K562 (cell line): ENCODE data around the gene S100A6. TPM values are rescaled to one million over a fixed set of nuclear protein-coding genes. Genes with fewer than 3 reads are reported as not detected.
A peak's percentile ranks its signal among the peaks of the same experiment; 100 is the strongest.

Experiments used
- ATAC-seq: fragments of 200-7000 bp; cut with Tn5 transposase; 3 replicates; pipeline ENCODE4 v1.9.1; 2020; ENCODE audit warnings: moderate library complexity
- BruUV-seq: library from RNA; stranded (reverse); fragments of 400-500 nt; replicated peaks from 2 replicates; lab custom pipeline; 2021; lab: Mats Ljungman, UMichigan
- CTCF ChIA-PET: fragments of 300-600 bp; formaldehyde crosslinking; extraction: SDS; loops from one replicate; lab custom pipeline; 2021; ENCODE audit warnings: low intra/inter-chr PET ratio; lab: Yijun Ruan, JAX
- POLR2A ChIA-PET: fragments of 300-600, 350-650 bp; sonication (Branson Sonifier 250); formaldehyde crosslinking; extraction: SDS; loops from one replicate; lab custom pipeline; 2021; ENCODE audit warnings: antibody characterized with exemption, inconsistent platforms; lab: Yijun Ruan, JAX
- DNase-seq, 4 experiments: peaks; one replicate each; pipeline versions ENCODE4 v3.0.0 to v3.0.0-alpha.2; 2011 to 2018; ENCODE audit warnings: low spot score in 3 of 4, mixed read lengths in 3 of 4; ENCODE audit errors: extremely low read depth in 1 of 4
- FAIRE-seq: peaks from 2 replicates; lab custom pipeline; 2011; peaks lifted over from hg19 to GRCh38; lab: Jason Lieb, UNC
- H2AFZ ChIP-seq: 2 replicates; pipeline ENCODE4 v1.6.0; 2011; ENCODE audit warnings: low read depth, low read length, control low read depth, inconsistent platforms
- H3K27ac ChIP-seq: fragments of 200-600 bp; 3 replicates; pipeline ENCODE4 v1.8.0; 2011; ENCODE audit warnings: low read depth, mild to moderate bottlenecking, control low read depth, inconsistent platforms, low read length, moderate library complexity, mixed read lengths; ENCODE audit errors: extremely low read depth
- H3K27me3 ChIP-seq, 2 experiments: fragments of 300-600 bp in 1 of 2; 2 replicates in 1 of 2; 3 replicates in 1 of 2; pipeline versions ENCODE4 v1.6.0 to v1.8.0; 2011; ENCODE audit warnings: inconsistent platforms in 2 of 2, low read length in 2 of 2, mild to moderate bottlenecking in 1 of 2, mixed read lengths in 1 of 2, moderate library complexity in 1 of 2; ENCODE audit not compliant: control insufficient read depth in 2 of 2, insufficient read depth in 2 of 2
- H3K36me3 ChIP-seq: fragments of 300-600 bp; 3 replicates; pipeline ENCODE4 v1.8.0; 2011; ENCODE audit warnings: mild to moderate bottlenecking, low read length, inconsistent platforms; ENCODE audit not compliant: control insufficient read depth, insufficient read depth
- H3K4me1 ChIP-seq, 2 experiments: fragments of 200-600 bp in 1 of 2; replicated peaks in 1 of 2; 2 replicates in 1 of 2; 3 replicates in 1 of 2; pipeline versions ENCODE4 v1.5.1 to v1.8.0; 2011; ENCODE audit warnings: inconsistent platforms in 2 of 2, low read length in 2 of 2, mild to moderate bottlenecking in 1 of 2, mixed read lengths in 1 of 2, moderate library complexity in 1 of 2; ENCODE audit not compliant: control insufficient read depth in 2 of 2, insufficient read depth in 2 of 2
- H3K4me2 ChIP-seq: 2 replicates; pipeline ENCODE4 v1.6.1; 2011; ENCODE audit warnings: low read length, control low read depth, inconsistent platforms, mixed read lengths; ENCODE audit not compliant: insufficient read depth
- H3K4me3 ChIP-seq: fragments of 200-600 bp; sonication (generic), shearing (Covaris generic); 2 replicates; pipeline ENCODE4 v1.5.1; 2016; ENCODE audit warnings: control low read depth, inconsistent platforms
- H3K79me2 ChIP-seq: fragments of 200-600 bp; 3 replicates; pipeline ENCODE4 v1.8.0; 2011; ENCODE audit warnings: low read length, inconsistent platforms; ENCODE audit not compliant: control insufficient read depth, insufficient read depth
- H3K9ac ChIP-seq, 2 experiments: 2 replicates each; pipeline versions ENCODE4 v1.6.0 to v1.6.1; 2011; ENCODE audit warnings: low read depth in 2 of 2, low read length in 2 of 2, control low read depth in 1 of 2, inconsistent platforms in 1 of 2, mild to moderate bottlenecking in 1 of 2, mixed read lengths in 1 of 2; ENCODE audit not compliant: insufficient read depth in 1 of 2
- H3K9me1 ChIP-seq: one replicate; pipeline ENCODE4 v1.6.0; 2011; ENCODE audit warnings: inconsistent platforms, mild to moderate bottlenecking, low read length, moderate library complexity; ENCODE audit not compliant: control insufficient read depth, insufficient read depth
- H3K9me3 ChIP-seq: replicated peaks from 2 replicates; pipeline ENCODE4 v1.5.1; 2011; ENCODE audit warnings: low read depth, low read length, inconsistent platforms; ENCODE audit not compliant: control insufficient read depth, insufficient read depth
- H4K20me1 ChIP-seq: replicated peaks from 2 replicates; pipeline ENCODE4 v1.6.1; 2011; ENCODE audit warnings: low read length, inconsistent platforms, mixed read lengths; ENCODE audit not compliant: control insufficient read depth, insufficient read depth
- DIDO1 ChIP-seq: fragments of 450-650 bp; IDR thresholded peaks from 2 replicates; pipeline ENCODE4 v1.6.1; 2016; ENCODE audit warnings: low read depth, missing biosample characterization, missing genetic modification characterization
- WGBS: fragments of 100-300 bp; shearing (Covaris generic); methylation state at CpG from one replicate; pipeline ENCODE4 v1.1.6; 2016; ENCODE audit warnings: low coverage, mixed read lengths; ENCODE audit not compliant: insufficient coverage; ENCODE audit errors: missing lambda C conversion rate; 5-methylcytosine and 5-hydroxymethylcytosine counted together
- in situ Hi-C: fragments of 300-500 bp; cut with MboI; formaldehyde crosslinking; loops from 4 replicates; pipeline ENCODE4 v1.15.0; 2018; ENCODE audit warnings: inconsistent platforms, mixed read lengths
- intact Hi-C: fragments of 100-400 bp; cut with micrococcal nuclease; formaldehyde crosslinking; loops from 2 replicates; pipeline ENCODE4 v1.14.2; 2022
- polyA plus RNA-seq, 8 experiments: library from polyadenylated mRNA; depleted of rRNA in 4 of 8; stranded (reverse) in 5 of 8; unstranded in 3 of 8; fragments of >200 nt; fragmentation: Nextera tagmentation in 2 of 8; fragmentation: Illumina TruSeq in 1 of 8; extraction: Ambion mirVana in 2 of 8; extraction: Trizol in 1 of 8; gene quantifications; 2 replicates each; pipeline versions ENCODE4 v1.2.1 to v1.2.3, GENCODE V29; 2011 to 2014; ENCODE audit warnings: inconsistent platforms in 1 of 8, missing spikeins in 1 of 8
- total RNA-seq, 7 experiments: library from RNA; depleted of rRNA in 6 of 7; stranded (reverse); fragments of >200 nt in 6 of 7; fragmentation: Illumina TruSeq in 2 of 7; extraction: Trizol in 2 of 7; gene quantifications; 2 replicates each; pipeline versions ENCODE4 v1.2.1 to v1.2.3, GENCODE V29; 2011 to 2021; ENCODE audit warnings: low replicate concordance in 1 of 7
- TF ChIP-seq, protein P1 (sequence below): IDR thresholded peaks from 2 replicates; pipeline ENCODE4 v1.6.1; 2016; ENCODE audit warnings: missing genetic modification characterization, missing compliant biosample characterization
- TF ChIP-seq, protein P2 (sequence below): fragments of 450-650 bp; IDR thresholded peaks from 2 replicates; pipeline ENCODE4 v1.6.1; 2017; ENCODE audit warnings: antibody characterized with exemption, mild to moderate bottlenecking

The S100A6 gene
- total and polyA plus RNA-seq, 9 of the 15 experiments (the other 6 are each of a cell fraction or from before 2014, with no cell fraction given) = 9.8 to 66.5 (median 23.2) TPM

DNA sequence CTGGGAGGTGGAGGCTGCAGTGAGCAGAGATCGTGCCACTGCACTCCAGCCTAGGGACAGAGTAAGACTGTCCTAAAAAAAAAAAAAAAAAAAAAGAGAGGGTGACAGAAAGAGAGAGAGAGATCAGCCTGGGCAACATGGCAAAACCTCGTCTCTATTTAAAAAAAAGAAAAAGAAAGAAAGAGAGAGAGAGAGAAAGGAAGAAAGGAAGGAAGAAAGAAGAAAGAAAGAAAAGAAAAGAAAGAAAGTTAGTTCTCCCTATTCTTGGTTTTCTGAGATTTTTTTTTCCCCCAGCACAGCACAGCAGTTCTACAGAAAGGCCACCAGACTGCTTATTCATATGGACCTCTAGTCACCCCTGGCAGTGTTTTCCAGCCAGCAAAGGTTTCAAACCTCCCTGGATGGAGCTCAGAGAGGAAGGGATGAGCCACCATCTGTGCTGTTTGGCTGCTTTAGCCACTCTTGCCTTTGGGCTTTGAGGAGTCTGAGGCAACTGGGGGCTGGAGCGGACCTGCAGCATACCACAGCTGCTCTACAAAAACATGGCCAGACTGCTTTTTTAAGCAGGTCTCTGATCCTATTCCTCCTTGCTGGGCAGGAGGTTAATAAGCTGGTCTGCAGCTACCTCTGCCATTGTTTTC lies 10.6 kb downstream of the S100A6 start:
- intact Hi-C loops = no loop called here
- no peaks in the 10 kb centered on the region for H4K20me1 ChIP-seq
- peak; percentile 56 for ATAC-seq
- TF ChIP-seq, protein P1, sequence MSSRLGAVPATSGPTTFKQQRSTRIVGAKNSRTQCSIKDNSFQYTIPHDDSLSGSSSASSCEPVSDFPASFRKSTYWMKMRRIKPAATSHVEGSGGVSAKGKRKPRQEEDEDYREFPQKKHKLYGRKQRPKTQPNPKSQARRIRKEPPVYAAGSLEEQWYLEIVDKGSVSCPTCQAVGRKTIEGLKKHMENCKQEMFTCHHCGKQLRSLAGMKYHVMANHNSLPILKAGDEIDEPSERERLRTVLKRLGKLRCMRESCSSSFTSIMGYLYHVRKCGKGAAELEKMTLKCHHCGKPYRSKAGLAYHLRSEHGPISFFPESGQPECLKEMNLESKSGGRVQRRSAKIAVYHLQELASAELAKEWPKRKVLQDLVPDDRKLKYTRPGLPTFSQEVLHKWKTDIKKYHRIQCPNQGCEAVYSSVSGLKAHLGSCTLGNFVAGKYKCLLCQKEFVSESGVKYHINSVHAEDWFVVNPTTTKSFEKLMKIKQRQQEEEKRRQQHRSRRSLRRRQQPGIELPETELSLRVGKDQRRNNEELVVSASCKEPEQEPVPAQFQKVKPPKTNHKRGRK (tag) = peak; percentile 66; the same call in 1 of the 2 replicates
- no peak for TF ChIP-seq DIDO1 (tag)
- TF ChIP-seq, protein P2, sequence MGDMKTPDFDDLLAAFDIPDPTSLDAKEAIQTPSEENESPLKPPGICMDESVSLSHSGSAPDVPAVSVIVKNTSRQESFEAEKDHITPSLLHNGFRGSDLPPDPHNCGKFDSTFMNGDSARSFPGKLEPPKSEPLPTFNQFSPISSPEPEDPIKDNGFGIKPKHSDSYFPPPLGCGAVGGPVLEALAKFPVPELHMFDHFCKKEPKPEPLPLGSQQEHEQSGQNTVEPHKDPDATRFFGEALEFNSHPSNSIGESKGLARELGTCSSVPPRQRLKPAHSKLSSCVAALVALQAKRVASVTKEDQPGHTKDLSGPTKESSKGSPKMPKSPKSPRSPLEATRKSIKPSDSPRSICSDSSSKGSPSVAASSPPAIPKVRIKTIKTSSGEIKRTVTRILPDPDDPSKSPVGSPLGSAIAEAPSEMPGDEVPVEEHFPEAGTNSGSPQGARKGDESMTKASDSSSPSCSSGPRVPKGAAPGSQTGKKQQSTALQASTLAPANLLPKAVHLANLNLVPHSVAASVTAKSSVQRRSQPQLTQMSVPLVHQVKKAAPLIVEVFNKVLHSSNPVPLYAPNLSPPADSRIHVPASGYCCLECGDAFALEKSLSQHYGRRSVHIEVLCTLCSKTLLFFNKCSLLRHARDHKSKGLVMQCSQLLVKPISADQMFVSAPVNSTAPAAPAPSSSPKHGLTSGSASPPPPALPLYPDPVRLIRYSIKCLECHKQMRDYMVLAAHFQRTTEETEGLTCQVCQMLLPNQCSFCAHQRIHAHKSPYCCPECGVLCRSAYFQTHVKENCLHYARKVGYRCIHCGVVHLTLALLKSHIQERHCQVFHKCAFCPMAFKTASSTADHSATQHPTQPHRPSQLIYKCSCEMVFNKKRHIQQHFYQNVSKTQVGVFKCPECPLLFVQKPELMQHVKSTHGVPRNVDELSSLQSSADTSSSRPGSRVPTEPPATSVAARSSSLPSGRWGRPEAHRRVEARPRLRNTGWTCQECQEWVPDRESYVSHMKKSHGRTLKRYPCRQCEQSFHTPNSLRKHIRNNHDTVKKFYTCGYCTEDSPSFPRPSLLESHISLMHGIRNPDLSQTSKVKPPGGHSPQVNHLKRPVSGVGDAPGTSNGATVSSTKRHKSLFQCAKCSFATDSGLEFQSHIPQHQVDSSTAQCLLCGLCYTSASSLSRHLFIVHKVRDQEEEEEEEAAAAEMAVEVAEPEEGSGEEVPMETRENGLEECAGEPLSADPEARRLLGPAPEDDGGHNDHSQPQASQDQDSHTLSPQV = 0 out of 2 replicates have a peak, but pooled peaks have one; percentile 22
- TF ChIP-seq, all 486 proteins: peak for 2
- no peaks in the 10 kb centered on the region for H3K9me1 ChIP-seq
- peaks cover 2% of the 10 kb centered on the region; the same call in 1 of the 2 replicates for H3K9me3 ChIP-seq
- WGBS = 41% methylated on average over 3 of the region's 3 CpGs
- H3K9ac ChIP-seq = peak overlapping the region in 1 of 2 experiments; percentile 8; a peak in 1 of 4 replicates
- FAIRE-seq (no peak), DNase-seq (peak in 1 of 4 experiments; percentile 14)
- H3K79me2 ChIP-seq = no peaks in the 10 kb centered on the region
- H3K4me3 ChIP-seq = no peak overlapping the region
- H2AFZ ChIP-seq = peak overlapping the region; percentile 87
- H3K4me2 ChIP-seq = no peak overlapping the region
- ChIA-PET CTCF (no interaction called here), POLR2A (interaction anchor here (0.6 to 3.3 kb wide), 9 partner anchors 8 to 465 kb away, joined by 3 to 15 read pairs (median 3); partner anchors contain the start of genes CHTOP, S100A13 and S100A5)
- H3K27me3 ChIP-seq = no peaks in the 10 kb centered on the region
- no peak overlapping the region for H3K27ac ChIP-seq
- H3K4me1 ChIP-seq = peaks cover 17 to 25% of the 10 kb centered on the region in 2 experiments
- H3K36me3 ChIP-seq = no peaks in the 10 kb centered on the region
- in situ Hi-C loops = no loop called here
- BruUV-seq = no TSS peak
